Natural killer cell (primary cell): ENCODE data around the gene AKAP7. TPM values are rescaled to one million over a fixed set of nuclear protein-coding genes. Genes with fewer than 3 reads are reported as not detected.

Experiments
- ATAC-seq, 3 donors: fragments of 150-1000 bp in 2 of 3; fragments of 200-7000 bp in 1 of 3; cut with Tn5 transposase; 1 replicate in 1 of 3; 2 replicates in 2 of 3; pipeline ENCODE4 v1.10.0; 2021; ENCODE audit warnings: mild to moderate bottlenecking in 2 of 3, moderate library complexity in 2 of 3
- DNase-seq, 2 donors: peaks; one replicate each; pipeline versions ENCODE4 v3.0.0 to v3.0.0-alpha.2; 2013 to 2021; ENCODE audit warnings: mixed read lengths in 1 of 2
- H3K27ac ChIP-seq: one replicate; pipeline ENCODE4 v1.5.1; 2013; ENCODE audit warnings: mild to moderate bottlenecking, low read length
- H3K27me3 ChIP-seq: one replicate; pipeline ENCODE4 v1.6.1; 2013; ENCODE audit warnings: low read length; ENCODE audit not compliant: control insufficient read depth, insufficient read depth
- H3K36me3 ChIP-seq: one replicate; pipeline ENCODE4 v1.6.1; 2013; ENCODE audit warnings: low read length; ENCODE audit not compliant: control insufficient read depth, insufficient read depth
- H3K4me1 ChIP-seq: one replicate; pipeline ENCODE4 v1.6.1; 2013; ENCODE audit warnings: low read length; ENCODE audit not compliant: control insufficient read depth, insufficient read depth
- H3K4me3 ChIP-seq: one replicate; pipeline ENCODE4 v1.5.1; 2013; ENCODE audit warnings: low read length
- H3K9me3 ChIP-seq: one replicate; pipeline ENCODE4 v1.6.1; 2013; ENCODE audit warnings: low read length; ENCODE audit not compliant: control insufficient read depth, insufficient read depth
- H3K27ac Mint-ChIP-seq, 2 donors: one replicate each; pipeline ENCODE4 v1.8.0; 2022; ENCODE audit warnings: mild to moderate bottlenecking in 2 of 2, mixed read lengths in 2 of 2, moderate library complexity in 1 of 2
- H3K27me3 Mint-ChIP-seq, 2 donors: one replicate each; pipeline ENCODE4 v1.8.0; 2022; ENCODE audit warnings: low read depth in 2 of 2, mixed read lengths in 2 of 2
- H3K36me3 Mint-ChIP-seq: one replicate; pipeline ENCODE4 v1.8.0; 2022; ENCODE audit warnings: mixed read lengths
- H3K4me1 Mint-ChIP-seq, 2 donors: one replicate each; pipeline ENCODE4 v1.8.0; 2022; ENCODE audit warnings: mixed read lengths in 2 of 2
- H3K4me3 Mint-ChIP-seq: one replicate; pipeline ENCODE4 v1.8.0; 2022; ENCODE audit warnings: mild to moderate bottlenecking, moderate library complexity, mixed read lengths
- H3K9me3 Mint-ChIP-seq, 2 donors: one replicate each; pipeline ENCODE4 v1.8.0; 2022; ENCODE audit warnings: mixed read lengths in 2 of 2
- CTCF ChIP-seq: fragments of 200-600 bp; IDR thresholded peaks from one replicate; pipeline ENCODE4 v1.8.0; 2022; ENCODE audit warnings: antibody characterized with exemption
- WGBS: methylation state at CpG from one replicate; pipeline ENCODE4 v1.1.7; 2013; ENCODE audit warnings: missing lambda C conversion rate; ENCODE audit not compliant: insufficient coverage; 5-methylcytosine and 5-hydroxymethylcytosine counted together
- intact Hi-C: fragments of 100-400 bp; cut with micrococcal nuclease; formaldehyde crosslinking; loops from one replicate; pipeline ENCODE4 v1.14.2; 2022
- total RNA-seq, 4 donors: library from RNA; stranded (reverse); fragments of 120-200 nt in 1 of 4; gene quantifications; one replicate each; pipeline versions ENCODE4 v1.2.3 to v1.2.4, GENCODE V29; 2013 to 2022

The AKAP7 gene
- total RNA-seq, 3 donors from 2014 or later (not counting 1 experiment from before 2014, with no cell fraction given), result 13.5 to 21.0 (median 14.7) TPM

GRCh38 chr6:131285548-131285947 lies 150.3 kb downstream of the AKAP7 start:
- Mint-ChIP-seq H3K9me3 (no peaks in the 10 kb centered on the region), H3K27ac (no peak overlapping the region), H3K27me3 (no peaks in the 10 kb centered on the region), H3K4me1 (peaks cover 14% of the 10 kb centered on the region in 2 donors), H3K36me3 (no peaks in the 10 kb centered on the region), H3K4me3 (no peak overlapping the region)
- Histone ChIP-seq H3K36me3 (no peaks in the 10 kb centered on the region), H3K27me3 (no peaks in the 10 kb centered on the region), H3K27ac (no peak overlapping the region), H3K4me1 (peaks cover 11% of the 10 kb centered on the region), H3K9me3 (no peaks in the 10 kb centered on the region), H3K4me3 (no peak overlapping the region)
- ATAC-seq (no peak), DNase-seq (no peak)
- no peak for TF ChIP-seq CTCF
- intact Hi-C loops, result loop anchor here (10.0 kb wide), 1 partner anchor 91 kb away; no protein-coding TSS in a partner anchor
- WGBS, result no CpG with 5 or more reads among the region's 1 CpG

DNA sequence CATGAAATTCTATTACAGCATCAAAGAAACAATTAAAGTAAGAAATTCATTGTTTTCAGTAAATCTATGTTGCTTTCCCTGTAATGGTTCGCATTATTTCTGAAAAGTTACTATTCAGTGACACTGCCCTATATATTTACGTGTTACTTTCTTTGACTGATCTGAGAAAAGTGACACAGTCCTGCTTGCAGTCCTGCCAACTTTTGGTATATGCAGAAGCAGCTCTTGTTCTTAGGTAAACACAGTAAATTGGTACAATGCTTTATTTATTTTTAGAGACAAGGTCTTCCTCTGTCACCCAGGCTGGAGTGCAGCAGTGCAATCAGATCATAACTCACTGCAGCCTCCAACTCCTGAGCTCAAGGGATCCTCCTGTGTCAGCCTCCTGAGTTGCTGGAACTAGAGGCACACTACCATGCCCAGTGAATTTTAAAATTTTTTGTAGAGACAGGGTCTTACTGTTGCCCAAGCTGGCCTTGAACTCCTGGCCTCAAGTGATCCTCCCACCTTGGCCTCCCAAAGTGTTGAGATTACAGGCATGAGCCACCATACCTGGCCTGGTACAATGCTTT lies 151.3 kb downstream of the AKAP7 start:
- no peak overlapping the region for H3K27ac ChIP-seq
- no peak for TF ChIP-seq CTCF
- H3K4me1 ChIP-seq, result peaks cover 4% of the 10 kb centered on the region
- H3K9me3 ChIP-seq, result no peaks in the 10 kb centered on the region
- WGBS, result 95% methylated on average over 2 of the region's 2 CpGs
- no peak overlapping the region for H3K4me3 Mint-ChIP-seq
- no peak overlapping the region for H3K27ac Mint-ChIP-seq
- no peaks in the 10 kb centered on the region for H3K9me3 Mint-ChIP-seq
- ATAC-seq (no peak), DNase-seq (no peak)
- H3K27me3 ChIP-seq, result no peaks in the 10 kb centered on the region
- H3K27me3 Mint-ChIP-seq, result no peaks in the 10 kb centered on the region
- no peaks in the 10 kb centered on the region for H3K36me3 Mint-ChIP-seq
- intact Hi-C loops, result loop anchor here (10.0 kb wide), 1 partner anchor 92 kb away; no protein-coding TSS in a partner anchor
- H3K4me3 ChIP-seq, result no peak overlapping the region
- no peaks in the 10 kb centered on the region for H3K36me3 ChIP-seq
- peaks cover 4% of the 10 kb centered on the region in 2 donors for H3K4me1 Mint-ChIP-seq

GRCh38 chr6:131288214-131288613 lies 152.9 kb downstream of the AKAP7 start:
- WGBS, result 89% methylated on average over 2 of the region's 2 CpGs
- Mint-ChIP-seq H3K9me3 (no peaks in the 10 kb centered on the region), H3K36me3 (no peaks in the 10 kb centered on the region), H3K4me3 (no peak overlapping the region), H3K27me3 (no peaks in the 10 kb centered on the region), H3K4me1 (peaks cover 5 to 9% of the 10 kb centered on the region in 2 donors), H3K27ac (no peak overlapping the region)
- intact Hi-C loops, result loop anchor here (10.0 kb wide), 1 partner anchor 93 kb away; no protein-coding TSS in a partner anchor
- no peaks in the 10 kb centered on the region for H3K4me1 ChIP-seq
- no peaks in the 10 kb centered on the region for H3K27me3 ChIP-seq
- H3K36me3 ChIP-seq, result no peaks in the 10 kb centered on the region
- DNase-seq (no peak), ATAC-seq (no peak)
- no peaks in the 10 kb centered on the region for H3K9me3 ChIP-seq
- H3K4me3 ChIP-seq, result no peak overlapping the region
- no peak for TF ChIP-seq CTCF
- H3K27ac ChIP-seq, result no peak overlapping the region

DNA sequence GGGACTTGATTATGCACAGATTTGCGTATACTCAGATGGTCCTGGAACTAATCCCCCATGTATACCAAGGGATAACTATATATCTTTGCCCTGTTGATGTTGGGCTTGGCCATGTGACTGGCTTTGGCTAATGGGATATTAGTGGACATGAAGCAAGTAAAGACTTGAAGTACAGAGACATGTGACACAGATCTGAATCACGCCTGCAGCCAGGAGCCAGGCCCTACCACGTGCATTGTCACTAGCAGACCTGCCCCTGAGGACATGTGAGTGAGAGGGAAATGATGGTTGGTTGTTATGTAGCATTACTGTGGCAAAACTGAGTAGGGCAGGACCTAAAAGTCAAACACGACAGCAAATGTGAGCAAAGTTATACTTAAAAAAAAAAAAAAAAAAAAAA lies 155.7 kb downstream of the AKAP7 start:
- ATAC-seq (no peak), DNase-seq (no peak)
- Histone ChIP-seq H3K36me3 (no peaks in the 10 kb centered on the region), H3K4me1 (no peaks in the 10 kb centered on the region), H3K9me3 (no peaks in the 10 kb centered on the region), H3K27me3 (no peaks in the 10 kb centered on the region), H3K27ac (no peak overlapping the region), H3K4me3 (no peak overlapping the region)
- WGBS, result 97% methylated on average over 3 of the region's 4 CpGs
- H3K36me3 Mint-ChIP-seq, result no peaks in the 10 kb centered on the region
- no peaks in the 10 kb centered on the region for H3K9me3 Mint-ChIP-seq
- no peak overlapping the region for H3K27ac Mint-ChIP-seq
- peaks cover 5 to 9% of the 10 kb centered on the region in 2 donors for H3K4me1 Mint-ChIP-seq
- H3K4me3 Mint-ChIP-seq, result no peak overlapping the region
- H3K27me3 Mint-ChIP-seq, result no peaks in the 10 kb centered on the region
- TF ChIP-seq CTCF, result no peak
- intact Hi-C loops, result no loop called here
